ENCODE results near the gene PRKAG2.
"Not testable (repeated sequence)": the region's sequence is repeated elsewhere in the genome, so short reads cannot be mapped to it uniquely, and the experiment has no call there.

The PRKAG2 gene

DNA sequence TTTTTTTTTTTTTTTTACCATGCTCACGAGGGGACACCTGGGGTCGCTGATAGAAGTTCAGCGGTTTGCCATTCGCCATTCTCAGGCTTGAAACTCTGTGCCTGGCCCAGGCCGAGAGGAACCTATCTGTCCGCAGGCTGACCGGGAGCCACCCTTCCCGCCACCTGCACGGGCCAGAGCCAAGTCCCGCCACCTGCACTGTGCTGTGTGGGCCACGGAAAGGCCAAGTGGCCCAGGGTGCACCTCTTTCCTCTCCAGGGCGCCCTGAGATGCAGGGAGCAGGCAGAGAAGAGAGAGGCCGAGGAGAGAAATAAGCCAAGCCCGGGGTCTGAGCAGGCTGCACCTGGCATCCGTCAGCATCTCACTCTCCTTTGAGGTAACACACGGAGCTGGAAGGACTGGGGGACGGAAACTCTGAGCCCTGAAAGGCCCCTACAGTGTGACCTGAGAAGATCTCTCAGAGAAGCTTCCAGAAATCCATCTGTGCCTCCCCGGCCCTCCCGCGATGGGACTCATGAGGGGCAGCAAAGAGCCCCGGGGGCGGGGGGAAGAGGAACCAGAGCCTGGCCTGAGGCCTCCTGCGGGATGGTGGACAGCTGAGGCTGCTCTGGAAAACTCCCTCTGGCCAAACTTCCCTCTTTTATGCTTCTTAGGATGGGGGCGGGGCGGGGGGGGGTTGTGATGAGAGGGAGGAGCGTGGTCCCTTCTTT is 46.6 kb downstream of the PRKAG2 start:
- H3K4me2 ChIP-seq (ENCODE audit: low read depth, low read length, poor library complexity, severe bottlenecking): no peak overlapping the region
- H3K27ac ChIP-seq (ENCODE audit: low read depth, low read length): no peak overlapping the region
- H3K9ac ChIP-seq (ENCODE audit: low read length): no peak overlapping the region
- H3K79me2 ChIP-seq (ENCODE audit: insufficient read depth, low read length): no peaks in the 10 kb centered on the region
- no peaks in the 10 kb centered on the region for H3K9me2 ChIP-seq (replicated peaks; ENCODE audit: insufficient read depth, low read length)
- H3K36me3 ChIP-seq (ENCODE audit: low read length): no peaks in the 10 kb centered on the region
- H3F3A ChIP-seq (ENCODE audit: insufficient read depth): no peaks in the 10 kb centered on the region
- no peaks in the 10 kb centered on the region for H4K20me1 ChIP-seq (ENCODE audit: low read depth, low read length)
- no peak for TF ChIP-seq EZH2phosphoT487 (conservative IDR thresholded peaks at IDR 0.05; ENCODE audit: low read length)
- TF ChIP-seq, protein P1, sequence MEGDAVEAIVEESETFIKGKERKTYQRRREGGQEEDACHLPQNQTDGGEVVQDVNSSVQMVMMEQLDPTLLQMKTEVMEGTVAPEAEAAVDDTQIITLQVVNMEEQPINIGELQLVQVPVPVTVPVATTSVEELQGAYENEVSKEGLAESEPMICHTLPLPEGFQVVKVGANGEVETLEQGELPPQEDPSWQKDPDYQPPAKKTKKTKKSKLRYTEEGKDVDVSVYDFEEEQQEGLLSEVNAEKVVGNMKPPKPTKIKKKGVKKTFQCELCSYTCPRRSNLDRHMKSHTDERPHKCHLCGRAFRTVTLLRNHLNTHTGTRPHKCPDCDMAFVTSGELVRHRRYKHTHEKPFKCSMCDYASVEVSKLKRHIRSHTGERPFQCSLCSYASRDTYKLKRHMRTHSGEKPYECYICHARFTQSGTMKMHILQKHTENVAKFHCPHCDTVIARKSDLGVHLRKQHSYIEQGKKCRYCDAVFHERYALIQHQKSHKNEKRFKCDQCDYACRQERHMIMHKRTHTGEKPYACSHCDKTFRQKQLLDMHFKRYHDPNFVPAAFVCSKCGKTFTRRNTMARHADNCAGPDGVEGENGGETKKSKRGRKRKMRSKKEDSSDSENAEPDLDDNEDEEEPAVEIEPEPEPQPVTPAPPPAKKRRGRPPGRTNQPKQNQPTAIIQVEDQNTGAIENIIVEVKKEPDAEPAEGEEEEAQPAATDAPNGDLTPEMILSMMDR (IDR thresholded peaks at IDR 0.05; ENCODE audit: insufficient read depth, low read length, poor library complexity, severe bottlenecking): no peak
- no peaks in the 10 kb centered on the region for H3K27me3 ChIP-seq (ENCODE audit: low read length)
- no peak overlapping the region for H3K4me3 ChIP-seq (ENCODE audit: insufficient read depth, low read length, poor library complexity, severe bottlenecking)
- H2AFZ ChIP-seq (ENCODE audit: low read depth, low read length, severe bottlenecking): no peak overlapping the region
- no peaks in the 10 kb centered on the region for H3K9me3 ChIP-seq (ENCODE audit: insufficient read depth, low read length)

DNA sequence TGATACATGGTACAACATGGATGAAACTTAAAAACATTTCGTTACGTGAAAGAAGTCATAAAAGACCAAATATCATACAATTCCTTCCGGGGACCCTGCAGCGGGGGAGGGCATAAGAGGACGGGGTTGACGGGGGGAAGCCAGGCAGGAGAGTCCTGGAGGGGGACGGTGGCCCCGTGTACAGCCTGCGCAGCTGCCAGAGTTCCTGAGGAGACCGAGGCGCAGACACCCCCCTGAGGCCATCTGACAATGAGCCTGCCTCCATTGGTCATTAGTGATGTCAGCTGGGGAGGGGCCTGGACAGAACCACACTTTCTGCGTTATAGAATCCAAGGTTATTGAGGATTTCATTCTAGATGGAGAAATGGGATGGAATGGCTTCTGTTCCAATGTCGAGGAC is 47.2 kb downstream of the PRKAG2 start:
- H3K27me3 ChIP-seq (ENCODE audit: low read length): no peaks in the 10 kb centered on the region
- H4K20me1 ChIP-seq (ENCODE audit: low read depth, low read length): no peaks in the 10 kb centered on the region
- no peaks in the 10 kb centered on the region for H3K9me3 ChIP-seq (ENCODE audit: insufficient read depth, low read length)
- H2AFZ ChIP-seq (ENCODE audit: low read depth, low read length, severe bottlenecking): no peak overlapping the region
- no peak overlapping the region for H3K4me3 ChIP-seq (ENCODE audit: insufficient read depth, low read length, poor library complexity, severe bottlenecking)
- TF ChIP-seq, protein P1 (IDR thresholded peaks at IDR 0.05; ENCODE audit: insufficient read depth, low read length, poor library complexity, severe bottlenecking): no peak
- no peaks in the 10 kb centered on the region for H3F3A ChIP-seq (ENCODE audit: insufficient read depth)
- H3K36me3 ChIP-seq (ENCODE audit: low read length): no peaks in the 10 kb centered on the region
- H3K79me2 ChIP-seq (ENCODE audit: insufficient read depth, low read length): no peaks in the 10 kb centered on the region
- no peak overlapping the region for H3K4me2 ChIP-seq (ENCODE audit: low read depth, low read length, poor library complexity, severe bottlenecking)
- H3K9me2 ChIP-seq (replicated peaks; ENCODE audit: insufficient read depth, low read length): no peaks in the 10 kb centered on the region
- no peak overlapping the region for H3K27ac ChIP-seq (ENCODE audit: low read depth, low read length)
- no peak overlapping the region for H3K9ac ChIP-seq (ENCODE audit: low read length)

DNA sequence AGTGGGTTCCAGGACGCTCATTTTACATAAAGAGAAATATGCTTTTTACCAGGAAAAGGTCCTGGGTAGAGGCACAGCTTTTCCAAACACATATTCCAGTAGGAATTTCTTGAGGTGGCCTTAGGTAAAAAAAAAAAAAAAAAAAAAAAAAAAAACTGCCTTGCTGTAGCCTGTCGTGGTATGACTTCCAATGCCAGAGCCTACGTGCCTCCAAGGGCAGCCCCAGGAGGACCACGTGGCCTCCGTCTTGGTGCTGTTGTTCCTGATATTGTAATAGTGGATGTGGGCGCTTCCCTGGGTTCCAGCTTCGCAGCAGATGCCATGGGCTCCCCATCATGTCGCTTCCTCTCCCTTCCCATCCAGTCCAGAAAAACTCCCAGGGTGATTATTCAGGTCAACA is 49.3 kb downstream of the PRKAG2 start:
- no peaks in the 10 kb centered on the region for H3K79me2 ChIP-seq (ENCODE audit: insufficient read depth, low read length)
- no peaks in the 10 kb centered on the region for H3K27me3 ChIP-seq (ENCODE audit: low read length)
- no peak overlapping the region for H3K4me3 ChIP-seq (ENCODE audit: insufficient read depth, low read length, poor library complexity, severe bottlenecking)
- H3K9me2 ChIP-seq (replicated peaks; ENCODE audit: insufficient read depth, low read length): no peaks in the 10 kb centered on the region
- no peak overlapping the region for H3K4me2 ChIP-seq (ENCODE audit: low read depth, low read length, poor library complexity, severe bottlenecking)
- TF ChIP-seq EZH2phosphoT487 (conservative IDR thresholded peaks at IDR 0.05; ENCODE audit: low read length): no peak
- TF ChIP-seq, protein P1 (IDR thresholded peaks at IDR 0.05; ENCODE audit: insufficient read depth, low read length, poor library complexity, severe bottlenecking): no peak
- no peak overlapping the region for H2AFZ ChIP-seq (ENCODE audit: low read depth, low read length, severe bottlenecking)
- no peaks in the 10 kb centered on the region for H3K9me3 ChIP-seq (ENCODE audit: insufficient read depth, low read length)
- no peak overlapping the region for H3K27ac ChIP-seq (ENCODE audit: low read depth, low read length)
- H3K9ac ChIP-seq (ENCODE audit: low read length): no peak overlapping the region
- no peaks in the 10 kb centered on the region for H3F3A ChIP-seq (ENCODE audit: insufficient read depth)
- H3K36me3 ChIP-seq (ENCODE audit: low read length): no peaks in the 10 kb centered on the region
- no peaks in the 10 kb centered on the region for H4K20me1 ChIP-seq (ENCODE audit: low read depth, low read length)

DNA sequence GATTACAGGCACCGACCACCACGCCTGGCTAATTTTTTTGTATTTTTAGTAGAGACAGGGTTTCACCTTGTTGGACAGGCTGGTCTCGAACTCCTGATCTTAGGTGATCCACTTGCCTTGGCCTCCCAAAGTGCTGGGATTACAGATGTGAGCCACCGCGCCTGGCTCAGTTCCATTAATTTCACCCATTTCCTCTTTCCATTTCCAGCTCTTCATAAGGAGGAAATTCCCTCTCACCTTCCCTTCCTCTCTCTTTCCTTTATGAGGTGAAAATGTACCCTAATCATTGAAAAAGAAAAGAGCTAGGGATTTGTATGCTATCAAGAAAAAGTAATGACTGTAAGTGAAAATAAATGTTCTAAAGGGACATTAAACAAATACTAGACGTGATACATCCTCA is 50.6 kb downstream of the PRKAG2 start:
- H3K4me2 ChIP-seq (ENCODE audit: low read depth, low read length, poor library complexity, severe bottlenecking); H3F3A ChIP-seq (ENCODE audit: insufficient read depth); H3K9ac ChIP-seq (ENCODE audit: low read length); H3K79me2 ChIP-seq (ENCODE audit: insufficient read depth, low read length); H3K4me3 ChIP-seq (ENCODE audit: insufficient read depth, low read length, poor library complexity, severe bottlenecking); H3K27me3 ChIP-seq (ENCODE audit: low read length); H2AFZ ChIP-seq (ENCODE audit: low read depth, low read length, severe bottlenecking); H3K27ac ChIP-seq (ENCODE audit: low read depth, low read length); H3K9me2 ChIP-seq (replicated peaks; ENCODE audit: insufficient read depth, low read length); H3K9me3 ChIP-seq (ENCODE audit: insufficient read depth, low read length); H4K20me1 ChIP-seq (ENCODE audit: low read depth, low read length); H3K36me3 ChIP-seq (ENCODE audit: low read length): not testable (repeated sequence)
